ENCODE data around the gene STARD9.

Gene STARD9

GRCh38 chr15:42627485-42627884 lies 52.1 kb downstream of the STARD9 start:
- H3K4me3 ChIP-seq (ENCODE audit: low read depth, low read length): no peak overlapping the region
- in situ Hi-C loops (cut with HindIII; ENCODE audit: low sequenced_read_pairs): no loop called here
- no peak for TF ChIP-seq CTCF (IDR thresholded peaks at IDR 0.05; ENCODE audit: low read depth, low read length, missing control alignments)
- no peak for DNase-seq (ENCODE audit: low read depth)

- no peak for DNase-seq (ENCODE audit: low read depth)
- no peak overlapping the region for H3K4me3 ChIP-seq (ENCODE audit: low read depth, low read length)
- no peak for TF ChIP-seq CTCF (IDR thresholded peaks at IDR 0.05; ENCODE audit: low read depth, low read length, missing control alignments)
- in situ Hi-C loops (cut with HindIII; ENCODE audit: low sequenced_read_pairs): no loop called here
Observed at GRCh38 chr15:42628761-42629160, 53.4 kb downstream of the STARD9 start.

GRCh38 chr15:42632105-42632675 lies 56.8 kb downstream of the STARD9 start:
- TF ChIP-seq CTCF (IDR thresholded peaks at IDR 0.05; ENCODE audit: low read depth, low read length, missing control alignments): no peak
- no peak for DNase-seq (ENCODE audit: low read depth)
- in situ Hi-C loops (cut with HindIII; ENCODE audit: low sequenced_read_pairs): no loop called here

GRCh38 chr15:42640109-42640508 lies 64.7 kb downstream of the STARD9 start:
- TF ChIP-seq CTCF (IDR thresholded peaks at IDR 0.05; ENCODE audit: low read depth, low read length, missing control alignments): no peak
- no peak for DNase-seq (ENCODE audit: low read depth)
- no peak overlapping the region for H3K4me3 ChIP-seq (ENCODE audit: low read depth, low read length)
- in situ Hi-C loops (cut with HindIII; ENCODE audit: low sequenced_read_pairs): no loop called here

More at GRCh38 chr15:42632105-42632675, 56.8 kb downstream of the STARD9 start:
- H3K4me3 ChIP-seq (ENCODE audit: low read depth, low read length): no peak overlapping the region

GRCh38 chr15:42650208-42651066 lies 75.0 kb downstream of the STARD9 start:
- H3K4me3 ChIP-seq (ENCODE audit: low read depth, low read length): no peak overlapping the region
- TF ChIP-seq CTCF (IDR thresholded peaks at IDR 0.05; ENCODE audit: low read depth, low read length, missing control alignments): peak; percentile 90
- peak; percentile 81 for DNase-seq (ENCODE audit: low read depth)
- in situ Hi-C loops (cut with HindIII; ENCODE audit: low sequenced_read_pairs): no loop called here

- TF ChIP-seq CTCF (IDR thresholded peaks at IDR 0.05; ENCODE audit: low read depth, low read length, missing control alignments): no peak
- DNase-seq (ENCODE audit: low read depth): no peak
- H3K4me3 ChIP-seq (ENCODE audit: low read depth, low read length): no peak overlapping the region
- in situ Hi-C loops (cut with HindIII; ENCODE audit: low sequenced_read_pairs): no loop called here
Observed at GRCh38 chr15:42665827-42666226, 90.4 kb downstream of the STARD9 start.
